ENCODE measurements around the gene RPL41. TPM values are rescaled to one million over a fixed set of nuclear protein-coding genes. Genes with fewer than 3 reads are reported as not detected.
A peak's percentile ranks its signal among the peaks of the same experiment; 100 is the strongest.

Gene RPL41
- total and polyA plus RNA-seq, 11 donors = 533 to 4,466 (median 1,999) TPM

- H3K9me3 ChIP-seq = peaks cover 0 to 3% (median 0%) of the 10 kb centered on the region in 12 donors
- peaks cover 3 to 46% (median 18%) of the 10 kb centered on the region in 12 donors for H3K4me1 ChIP-seq
- H3K27ac ChIP-seq = peak overlapping the region in 9 of 12 donors; percentile 61 to 84 (median 80)
- TF ChIP-seq CTCF (IDR thresholded peaks at IDR 0.05) (no peak), POLR2A (IDR thresholded peaks at IDR 0.05) (no peak)
- peak in 1 of 5 donors; percentile 0 for DNase-seq
- intact Hi-C loops (cut with DNase I) = no loop called here
- H3K4me3 ChIP-seq = no peak overlapping the region
- ATAC-seq = no peak
- H3K36me3 ChIP-seq = peaks cover 0 to 62% (median 49%) of the 10 kb centered on the region in 9 donors
- H3K27me3 ChIP-seq = no peaks in the 10 kb centered on the region
- 87 to 95% (median 91%) methylated on average over 3 of the region's 3 CpGs for WGBS, 4 donors
Measured at GRCh38 chr12:56145217-56145616, 28.8 kb downstream of the RPL41 start.

GRCh38 chr12:56146492-56147460 lies 30.3 kb downstream of the RPL41 start:
- DNase-seq (peak in 1 of 5 donors; percentile 48), ATAC-seq (peak in 2 of 4 donors; percentile 5 to 16)
- Histone ChIP-seq H3K4me3 (no peak overlapping the region), H3K36me3 (peaks cover 0 to 46% (median 34%) of the 10 kb centered on the region in 9 donors), H3K9me3 (peaks cover 0 to 3% (median 0%) of the 10 kb centered on the region in 12 donors), H3K27ac (peak overlapping the region in 8 of 12 donors; percentile 6 to 56 (median 30)), H3K27me3 (no peaks in the 10 kb centered on the region), H3K4me1 (peaks cover 3 to 58% (median 25%) of the 10 kb centered on the region in 12 donors)
- WGBS, 4 donors = 63 to 72% (median 65%) methylated on average over 13 of the region's 13 CpGs
- intact Hi-C loops (cut with DNase I) = no loop called here
- no peak for TF ChIP-seq CTCF (IDR thresholded peaks at IDR 0.05)
- no peak for TF ChIP-seq POLR2A (IDR thresholded peaks at IDR 0.05)

- ATAC-seq (no peak), DNase-seq (no peak)
- WGBS, 4 donors = 62 to 69% (median 67%) methylated on average over 3 of the region's 3 CpGs
- Histone ChIP-seq H3K4me1 (peaks cover 4 to 43% (median 27%) of the 10 kb centered on the region in 12 donors), H3K27ac (peak overlapping the region in 1 of 12 donors; percentile 35), H3K27me3 (no peaks in the 10 kb centered on the region), H3K4me3 (no peak overlapping the region), H3K36me3 (peaks cover 0 to 12% (median 0%) of the 10 kb centered on the region in 9 donors), H3K9me3 (peaks cover 0 to under 1% (median 0%) of the 10 kb centered on the region in 12 donors)
- TF ChIP-seq POLR2A (IDR thresholded peaks at IDR 0.05) (no peak), CTCF (IDR thresholded peaks at IDR 0.05) (no peak)
- intact Hi-C loops (cut with DNase I) = no loop called here
Measured at GRCh38 chr12:56150563-56150962, 34.1 kb downstream of the RPL41 start.

- Histone ChIP-seq H3K9me3 (no peaks in the 10 kb centered on the region), H3K27me3 (no peaks in the 10 kb centered on the region), H3K4me1 (peaks cover 0 to 39% (median 25%) of the 10 kb centered on the region in 12 donors), H3K27ac (peak overlapping the region; percentile 80 to 98 (median 94)), H3K36me3 (peaks cover 0 to 12% (median 0%) of the 10 kb centered on the region in 9 donors), H3K4me3 (peak overlapping the region; percentile 22 to 92 (median 72))
- DNase-seq (peak in 2 of 5 donors; percentile 37 to 54), ATAC-seq (peak; percentile 14 to 34 (median 26))
- intact Hi-C loops (cut with DNase I) = loop anchor here in 2 of 10 donors (2.0 kb wide), 1 partner anchor 23 kb away; the partner anchor contains the start of gene ESYT1 (in 2 of the 2)
- WGBS, 4 donors = 7 to 17% (median 12%) methylated on average over 11 to 12 of the region's 12 CpGs
- TF ChIP-seq POLR2A (IDR thresholded peaks at IDR 0.05) (no peak), CTCF (IDR thresholded peaks at IDR 0.05) (peak in 5 of 12 donors; percentile 13 to 43 (median 22))
Measured at GRCh38 chr12:56151672-56152131, 35.3 kb downstream of the RPL41 start.

Measured in heart left ventricle (tissue), 16 donors.